GM23338 (cell line): ENCODE data around the gene POGZ. TPM values are rescaled to one million over a fixed set of nuclear protein-coding genes. Genes with fewer than 3 reads are reported as not detected.

Source experiments
- CREB1 ChIP-seq: fragments of 250-450 bp; sonication (Bioruptor Pico); IDR thresholded peaks from 2 replicates; pipeline ENCODE4 v1.5.0; 2020; ENCODE audit warnings: low read depth, mild to moderate bottlenecking, moderate library complexity
- CTCF ChIP-seq, 2 experiments: fragments of 200-600 bp in 1 of 2; sonication (generic) in 1 of 2; conservative IDR thresholded peaks; 2 replicates each; pipeline versions ENCODE4 v1.5.1 to v1.6.1; 2016 to 2017; ENCODE audit warnings: antibody characterized with exemption in 2 of 2, low read depth in 2 of 2, mild to moderate bottlenecking in 2 of 2, moderate library complexity in 1 of 2
- ETS1 ChIP-seq: IDR thresholded peaks from 2 replicates; pipeline ENCODE4 v1.6.1; 2016; ENCODE audit warnings: antibody characterized with exemption
- EZH2 ChIP-seq: fragments of 200-600 bp; sonication (generic); IDR thresholded peaks from one replicate; pipeline ENCODE4 v1.8.0; 2017; ENCODE audit warnings: antibody characterized with exemption, mild to moderate bottlenecking, low read depth; ENCODE audit not compliant: unreplicated experiment
- EZH2phosphoT487 ChIP-seq: fragments of 200-600 bp; sonication (generic); IDR thresholded peaks from one replicate; pipeline ENCODE4 v1.8.1; 2018; ENCODE audit warnings: antibody characterized with exemption; ENCODE audit not compliant: unreplicated experiment
- JUNB ChIP-seq: IDR thresholded peaks from one replicate; pipeline ENCODE4 v1.6.1; 2016; ENCODE audit warnings: antibody characterized with exemption; ENCODE audit not compliant: unreplicated experiment
- NANOG ChIP-seq: IDR thresholded peaks from 2 replicates; pipeline ENCODE4 v1.6.1; 2016; ENCODE audit warnings: antibody characterized with exemption, borderline replicate concordance
- POLR2AphosphoS5 ChIP-seq: IDR thresholded peaks from 2 replicates; pipeline ENCODE4 v1.6.1; 2016; ENCODE audit warnings: antibody characterized with exemption, low read depth
- REST ChIP-seq: IDR thresholded peaks from one replicate; pipeline ENCODE4 v1.6.1; 2018; ENCODE audit warnings: antibody characterized with exemption; ENCODE audit not compliant: unreplicated experiment
- STAT1 ChIP-seq: IDR thresholded peaks from one replicate; pipeline ENCODE4 v1.6.1; 2016; ENCODE audit warnings: antibody characterized with exemption; ENCODE audit not compliant: unreplicated experiment
- ZNF114 ChIP-seq: fragments of 250-450 bp; sonication (Bioruptor Pico); IDR thresholded peaks from 2 replicates; pipeline ENCODE4 v1.5.0; 2020; ENCODE audit warnings: mild to moderate bottlenecking, moderate library complexity
- ZNF462 ChIP-seq: fragments of 250-450 bp; sonication (Bioruptor Pico); IDR thresholded peaks from 2 replicates; pipeline ENCODE4 v1.5.0; 2020; ENCODE audit warnings: mild to moderate bottlenecking, moderate library complexity
- polyA plus RNA-seq: library from polyadenylated mRNA; unstranded; fragments of >200 nt; fragmentation: Nextera tagmentation; extraction: Ambion mirVana; gene quantifications from 2 replicates; pipeline ENCODE4 v1.2.1, GENCODE V29; 2016
- total RNA-seq: library from RNA; depleted of rRNA; stranded (reverse); fragments of >200 nt; shearing (Covaris generic); gene quantifications from 2 replicates; pipeline ENCODE4 v1.2.3, GENCODE V29; 2014

The POGZ gene
- total and polyA plus RNA-seq, 2 experiments from 2014 or later: 47.0 to 72.5 TPM

- TF ChIP-seq ZNF462 (CRISPR knock-in tag) (no peak), REST (no peak), JUNB (no peak), EZH2phosphoT487 (no peak), NANOG (no peak), STAT1 (no peak), EZH2 (no peak), ZNF114 (no peak), CTCF (conservative IDR thresholded peaks at IDR 0.05; ENCODE audit: low read depth in 2 of 2) (no peak), CREB1 (CRISPR knock-in tag) (no peak), ETS1 (no peak), POLR2AphosphoS5 (no peak; the same call in 1 of the 2 replicates)
These were observed 57.4 kb downstream of the POGZ start (continued) for GRCh38 chr1:151401860-151402259.
